Thyroid gland (tissue), 4 donors: ENCODE results near the gene ISL2.

Experiments
- POLR2A ChIP-seq, 2 donors: fragments of 450-650 bp; IDR thresholded peaks; one replicate each; pipeline ENCODE4 v1.6.1; 2017; ENCODE audit warnings: antibody characterized with exemption in 2 of 2, mild to moderate bottlenecking in 2 of 2, moderate library complexity in 1 of 2
- TF ChIP-seq, protein P1 (sequence below), 6 experiments: fragments of 200-600 bp in 3 of 6; fragments of 450-650 bp in 3 of 6; sonication (generic) in 3 of 6; IDR thresholded peaks; one replicate each; pipeline ENCODE4 v1.5.1; 2016 to 2019; ENCODE audit warnings: antibody characterized with exemption in 6 of 6, mild to moderate bottlenecking in 2 of 6, inconsistent platforms in 1 of 6, moderate library complexity in 1 of 6

GRCh38 chr15:76382987-76383728 is 46.6 kb downstream of the ISL2 start:
- TF ChIP-seq, protein P1, sequence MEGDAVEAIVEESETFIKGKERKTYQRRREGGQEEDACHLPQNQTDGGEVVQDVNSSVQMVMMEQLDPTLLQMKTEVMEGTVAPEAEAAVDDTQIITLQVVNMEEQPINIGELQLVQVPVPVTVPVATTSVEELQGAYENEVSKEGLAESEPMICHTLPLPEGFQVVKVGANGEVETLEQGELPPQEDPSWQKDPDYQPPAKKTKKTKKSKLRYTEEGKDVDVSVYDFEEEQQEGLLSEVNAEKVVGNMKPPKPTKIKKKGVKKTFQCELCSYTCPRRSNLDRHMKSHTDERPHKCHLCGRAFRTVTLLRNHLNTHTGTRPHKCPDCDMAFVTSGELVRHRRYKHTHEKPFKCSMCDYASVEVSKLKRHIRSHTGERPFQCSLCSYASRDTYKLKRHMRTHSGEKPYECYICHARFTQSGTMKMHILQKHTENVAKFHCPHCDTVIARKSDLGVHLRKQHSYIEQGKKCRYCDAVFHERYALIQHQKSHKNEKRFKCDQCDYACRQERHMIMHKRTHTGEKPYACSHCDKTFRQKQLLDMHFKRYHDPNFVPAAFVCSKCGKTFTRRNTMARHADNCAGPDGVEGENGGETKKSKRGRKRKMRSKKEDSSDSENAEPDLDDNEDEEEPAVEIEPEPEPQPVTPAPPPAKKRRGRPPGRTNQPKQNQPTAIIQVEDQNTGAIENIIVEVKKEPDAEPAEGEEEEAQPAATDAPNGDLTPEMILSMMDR (IDR thresholded peaks at IDR 0.05): no peak
- TF ChIP-seq POLR2A (IDR thresholded peaks at IDR 0.05): no peak
